Hepatocyte (in vitro differentiated cells): ENCODE data around the gene RABIF. TPM values are rescaled to one million over a fixed set of nuclear protein-coding genes. Genes with fewer than 3 reads are reported as not detected.

Source experiments
- DNase-seq: peaks from one replicate; pipeline ENCODE4 v3.0.0-alpha.2; 2016; ENCODE audit warnings: low spot score
- H2AFZ ChIP-seq: fragments of 200-600 bp; sonication (generic); 2 replicates; pipeline ENCODE4 v1.6.0; 2016; ENCODE audit warnings: antibody characterized with exemption, mild to moderate bottlenecking
- H3K27ac ChIP-seq: fragments of 200-600 bp; sonication (generic); 2 replicates; pipeline ENCODE4 v1.5.1; 2016; ENCODE audit warnings: mild to moderate bottlenecking
- H3K27me3 ChIP-seq: fragments of 200-600 bp; sonication (generic); 2 replicates; pipeline ENCODE4 v1.6.1; 2016
- H3K36me3 ChIP-seq: fragments of 200-600 bp; sonication (generic); replicated peaks from 2 replicates; pipeline ENCODE4 v1.5.1; 2016; ENCODE audit warnings: low read depth; ENCODE audit not compliant: insufficient read depth
- H3K4me1 ChIP-seq: fragments of 200-600 bp; sonication (generic); 2 replicates; pipeline ENCODE4 v1.5.1; 2016; ENCODE audit warnings: mild to moderate bottlenecking, moderate library complexity; ENCODE audit not compliant: insufficient read depth
- H3K4me2 ChIP-seq: fragments of 200-600 bp; sonication (generic); 2 replicates; pipeline ENCODE4 v1.6.0; 2016
- H3K4me3 ChIP-seq: fragments of 200-600 bp; sonication (generic); 2 replicates; pipeline ENCODE4 v1.5.1; 2016; ENCODE audit warnings: mild to moderate bottlenecking
- H3K79me2 ChIP-seq: fragments of 200-600 bp; sonication (generic); 2 replicates; pipeline ENCODE4 v1.6.0; 2017; ENCODE audit warnings: mild to moderate bottlenecking
- H3K9me2 ChIP-seq: fragments of 200-600 bp; sonication (generic); replicated peaks from 2 replicates; pipeline ENCODE4 v1.6.0; 2017; ENCODE audit warnings: mild to moderate bottlenecking; ENCODE audit not compliant: insufficient read depth
- H3K9me3 ChIP-seq: fragments of 200-600 bp; sonication (generic); 2 replicates; pipeline ENCODE4 v1.5.1; 2016; ENCODE audit warnings: low read depth, mild to moderate bottlenecking
- H4K20me1 ChIP-seq: fragments of 200-600 bp; sonication (generic); 2 replicates; pipeline ENCODE4 v1.6.0; 2016; ENCODE audit warnings: mild to moderate bottlenecking; ENCODE audit not compliant: insufficient read depth, poor library complexity, severe bottlenecking
- CTCF ChIP-seq: fragments of 200-600 bp; sonication (generic); IDR thresholded peaks from 2 replicates; pipeline ENCODE4 v1.5.1; 2016; ENCODE audit warnings: antibody characterized with exemption, mild to moderate bottlenecking; ENCODE audit not compliant: poor library complexity
- EZH2 ChIP-seq: fragments of 200-600 bp; sonication (generic); IDR thresholded peaks from 2 replicates; pipeline ENCODE4 v1.6.1; 2016; ENCODE audit warnings: antibody characterized with exemption, mild to moderate bottlenecking, borderline replicate concordance
- EZH2phosphoT487 ChIP-seq: fragments of 200-600 bp; sonication (generic); IDR thresholded peaks from one replicate; pipeline ENCODE4 v1.6.1; 2018; ENCODE audit warnings: antibody characterized with exemption, mild to moderate bottlenecking, low read depth, moderate library complexity; ENCODE audit not compliant: unreplicated experiment, severe bottlenecking
- whole genome bisulfite sequencing: methylation state at CpG from one replicate; pipeline ENCODE4 v1.1.6; 2016; ENCODE audit warnings: low lambda C conversion rate; ENCODE audit errors: missing lambda C conversion rate; 5-methylcytosine and 5-hydroxymethylcytosine counted together
- polyA plus RNA-seq: library from polyadenylated mRNA; unstranded; fragments of >200 nt; fragmentation: Nextera tagmentation; extraction: Ambion mirVana; gene quantifications from 2 replicates; pipeline ENCODE4 v1.2.1, GENCODE V29; 2016
- total RNA-seq: library from RNA; depleted of rRNA; stranded (reverse); fragments of >200 nt; gene quantifications from 2 replicates; pipeline ENCODE4 v1.2.3, GENCODE V29; 2014

RABIF gene
- total and polyA plus RNA-seq, 2 experiments from 2014 or later, result 6.1 to 13.6 TPM

GRCh38 chr1:202852163-202852904, 36.6 kb downstream of the RABIF start:
- DNase-seq, result peak; percentile 64
- Histone ChIP-seq H2AFZ (no peak overlapping the region), H4K20me1 (no peaks in the 10 kb centered on the region), H3K36me3 (no peaks in the 10 kb centered on the region), H3K27me3 (no peaks in the 10 kb centered on the region), H3K4me2 (no peak overlapping the region), H3K27ac (no peak overlapping the region), H3K9me3 (no peaks in the 10 kb centered on the region), H3K4me1 (no peaks in the 10 kb centered on the region), H3K4me3 (no peak overlapping the region), H3K9me2 (no peaks in the 10 kb centered on the region), H3K79me2 (no peaks in the 10 kb centered on the region)
- peak; percentile 50 for TF ChIP-seq CTCF
- TF ChIP-seq EZH2, result no peak
- no peak for TF ChIP-seq EZH2phosphoT487
- WGBS, result 67% methylated on average over 15 of the region's 15 CpGs

GRCh38 chr1:202850593-202851362, 38.2 kb downstream of the RABIF start:
- 95% methylated on average over 7 of the region's 7 CpGs for WGBS
- Histone ChIP-seq H3K9me3 (no peaks in the 10 kb centered on the region), H3K79me2 (no peaks in the 10 kb centered on the region), H3K9me2 (no peaks in the 10 kb centered on the region), H3K27me3 (no peaks in the 10 kb centered on the region), H3K36me3 (no peaks in the 10 kb centered on the region), H3K4me3 (no peak overlapping the region), H3K4me2 (no peak overlapping the region), H4K20me1 (no peaks in the 10 kb centered on the region), H2AFZ (no peak overlapping the region), H3K27ac (no peak overlapping the region), H3K4me1 (no peaks in the 10 kb centered on the region)
- TF ChIP-seq CTCF, result no peak
- DNase-seq, result no peak

GRCh38 chr1:202848191-202848542, 40.8 kb downstream of the RABIF start:
- Histone ChIP-seq H3K27ac (no peak overlapping the region), H4K20me1 (no peaks in the 10 kb centered on the region), H3K4me3 (no peak overlapping the region), H3K4me2 (no peak overlapping the region), H3K9me2 (no peaks in the 10 kb centered on the region), H3K79me2 (no peaks in the 10 kb centered on the region), H3K27me3 (no peaks in the 10 kb centered on the region), H3K9me3 (no peaks in the 10 kb centered on the region), H3K4me1 (no peaks in the 10 kb centered on the region), H2AFZ (no peak overlapping the region), H3K36me3 (no peaks in the 10 kb centered on the region)
- TF ChIP-seq EZH2 (no peak), EZH2phosphoT487 (no peak), CTCF (no peak)
- 60% methylated on average over 2 of the region's 2 CpGs for WGBS
- no peak for DNase-seq
